ENCODE measurements around the gene SLC12A3.
"Not testable (repeated sequence)": the region's sequence is repeated elsewhere in the genome, so short reads cannot be mapped to it uniquely, and the experiment has no call there.

Gene SLC12A3

DNA sequence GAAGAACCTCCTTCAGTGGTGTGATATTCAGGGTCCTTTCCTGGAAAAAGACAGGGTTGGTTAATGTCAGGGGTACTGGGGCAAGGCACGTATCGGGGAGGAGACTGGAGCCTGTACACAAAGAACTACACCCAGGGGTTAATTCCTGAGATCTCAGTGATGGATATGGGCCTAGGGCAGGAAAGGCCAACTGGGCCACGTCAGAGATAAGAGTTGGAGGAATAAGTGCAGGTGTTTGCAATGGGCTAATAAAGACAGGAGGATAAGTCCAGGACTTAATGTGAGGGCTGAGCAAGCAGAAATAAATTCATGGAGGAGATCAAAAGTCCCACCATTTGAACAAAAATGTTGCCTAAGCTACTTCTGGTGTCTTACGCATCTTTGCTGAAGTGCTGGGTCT is 56.6 kb downstream of the SLC12A3 start:
- no peak for DNase-seq (ENCODE audit: low spot score)

DNA sequence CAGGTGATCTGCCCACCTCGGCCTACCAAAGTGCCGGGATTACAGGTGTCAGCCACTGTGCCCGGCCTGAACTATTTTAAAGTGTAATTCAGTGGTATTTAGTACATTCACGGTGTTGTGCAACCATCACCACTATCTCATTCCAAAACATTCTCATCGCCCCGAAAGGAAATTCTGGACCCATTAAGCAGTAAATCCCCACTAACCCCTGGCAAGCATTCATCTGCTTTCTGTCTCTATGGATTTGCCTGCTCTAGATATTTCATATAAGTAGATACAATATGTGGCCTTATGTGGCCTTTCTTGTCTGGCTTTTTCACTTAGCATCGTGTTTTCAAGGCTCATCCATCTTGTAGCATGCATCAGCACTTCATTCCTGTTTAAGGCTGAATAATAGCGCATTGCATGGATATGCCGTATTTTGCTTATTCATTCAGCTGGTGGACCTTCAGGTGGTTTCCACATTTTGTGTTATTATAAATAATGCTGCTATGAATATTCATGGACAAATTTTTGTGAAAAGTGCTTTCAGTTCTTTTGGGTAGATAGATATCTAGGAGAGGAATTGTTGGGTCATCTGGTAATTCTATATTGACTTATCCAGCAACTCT is 58.6 kb downstream of the SLC12A3 start:
- no peak for DNase-seq (ENCODE audit: low spot score)

DNA sequence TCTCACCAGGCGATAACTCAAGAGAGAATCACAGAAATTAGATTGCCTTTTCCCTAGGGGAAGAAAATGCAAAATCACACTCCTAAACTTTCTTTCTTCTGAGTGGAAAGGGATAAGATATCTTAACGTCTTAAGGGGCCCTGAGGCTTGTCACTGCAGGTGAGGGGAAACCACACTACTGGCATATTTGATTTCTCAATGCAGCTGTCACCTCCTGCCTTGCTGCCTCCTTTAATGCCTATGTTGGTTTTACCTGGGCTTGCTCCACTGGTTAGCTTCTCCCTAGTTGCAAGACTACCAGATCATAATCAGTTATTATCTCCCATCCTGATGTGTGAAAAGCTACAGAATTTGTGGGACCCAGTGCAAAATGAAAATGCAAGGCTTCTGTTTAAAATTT is 62.5 kb downstream of the SLC12A3 start:
- DNase-seq (ENCODE audit: low spot score) = no peak

DNA sequence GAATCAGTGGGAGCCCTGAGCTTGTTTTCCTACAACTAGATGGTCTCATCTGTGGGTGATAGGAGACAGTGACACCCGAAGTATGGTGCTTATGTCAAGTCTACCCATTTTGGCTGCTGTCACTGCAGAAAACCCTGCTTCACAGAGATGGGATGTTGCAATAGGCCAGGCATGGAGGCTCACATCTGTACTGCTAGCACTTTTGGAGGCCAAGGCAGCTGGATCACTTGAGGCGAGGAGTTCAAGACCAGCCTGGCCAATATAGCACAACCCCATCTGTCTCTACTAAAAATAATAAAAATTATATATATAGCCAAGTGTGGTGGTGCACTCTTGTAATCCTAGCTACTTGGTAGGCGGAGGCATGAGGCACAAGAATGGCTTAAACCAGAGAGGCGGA is 64.6 kb downstream of the SLC12A3 start:
- DNase-seq (ENCODE audit: low spot score) = no peak

DNA sequence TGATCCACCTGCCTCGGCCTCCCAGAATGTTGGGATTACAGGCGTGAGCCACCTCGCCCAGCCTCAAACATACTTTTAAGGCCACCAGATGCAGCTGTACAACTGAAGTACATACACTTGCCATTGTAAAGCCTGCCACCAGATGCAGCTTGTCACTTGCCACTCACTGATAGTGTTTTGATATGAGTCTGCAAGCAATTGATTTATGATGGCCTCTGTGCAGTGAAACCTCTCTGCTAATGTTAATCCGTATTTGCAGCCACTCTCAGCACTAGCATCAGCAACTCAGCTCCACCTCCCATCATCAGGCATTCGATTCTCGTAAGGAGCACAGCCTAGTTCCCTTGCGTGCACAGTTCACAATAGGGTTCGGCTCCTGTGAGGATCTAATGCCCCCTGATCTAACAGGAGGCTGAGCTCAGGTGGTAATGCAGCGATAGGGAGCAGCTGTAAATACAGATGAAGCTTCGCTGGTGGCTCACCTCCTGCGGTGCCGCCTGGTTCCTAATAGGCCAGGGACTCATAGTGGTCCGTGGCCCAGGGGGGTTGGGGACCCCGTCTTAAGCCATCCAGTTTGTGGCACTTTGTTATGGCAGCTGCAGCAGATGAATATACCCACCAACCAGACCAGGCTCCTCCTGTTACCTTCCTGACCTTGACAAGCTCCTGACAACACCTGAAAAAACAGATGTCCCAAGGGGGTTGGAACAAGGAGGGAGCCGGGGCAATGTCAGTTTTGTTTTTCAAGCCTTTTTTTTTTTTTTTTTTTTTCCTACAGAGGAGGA is 65.7 kb downstream of the SLC12A3 start:
- DNase-seq (ENCODE audit: low spot score) = no peak

DNA sequence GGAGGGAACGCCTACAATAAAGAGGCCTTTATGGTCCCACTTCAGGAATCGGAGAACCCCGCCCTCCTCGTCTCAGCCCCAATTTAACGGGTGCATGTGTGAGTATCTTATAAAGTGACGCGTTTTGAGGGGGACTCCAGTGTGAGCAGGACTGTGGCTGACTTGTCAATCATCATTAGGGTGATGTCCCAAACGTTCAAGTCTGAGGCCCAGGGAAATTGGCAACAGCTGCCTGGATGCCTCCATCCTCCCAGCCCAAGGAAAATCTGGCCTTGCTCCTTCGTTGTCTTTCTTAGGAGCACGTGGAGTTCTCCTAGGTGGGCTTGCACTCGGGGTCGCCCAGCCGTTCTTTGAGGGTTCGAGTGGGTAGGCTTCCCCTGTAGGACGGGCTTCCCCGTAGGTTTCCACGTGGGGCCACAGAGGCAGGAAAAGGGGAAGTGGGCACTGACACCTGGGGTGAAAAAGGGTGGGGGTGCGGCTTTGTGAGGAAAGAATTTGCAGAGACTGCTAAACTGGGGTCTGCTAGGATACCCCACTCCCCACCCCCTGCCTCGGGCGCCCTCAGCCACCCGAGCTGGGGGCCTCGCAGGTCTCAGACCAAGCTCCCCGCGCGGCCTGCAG is 66.4 kb downstream of the SLC12A3 start:
- DNase-seq (ENCODE audit: low spot score) = no peak

DNA sequence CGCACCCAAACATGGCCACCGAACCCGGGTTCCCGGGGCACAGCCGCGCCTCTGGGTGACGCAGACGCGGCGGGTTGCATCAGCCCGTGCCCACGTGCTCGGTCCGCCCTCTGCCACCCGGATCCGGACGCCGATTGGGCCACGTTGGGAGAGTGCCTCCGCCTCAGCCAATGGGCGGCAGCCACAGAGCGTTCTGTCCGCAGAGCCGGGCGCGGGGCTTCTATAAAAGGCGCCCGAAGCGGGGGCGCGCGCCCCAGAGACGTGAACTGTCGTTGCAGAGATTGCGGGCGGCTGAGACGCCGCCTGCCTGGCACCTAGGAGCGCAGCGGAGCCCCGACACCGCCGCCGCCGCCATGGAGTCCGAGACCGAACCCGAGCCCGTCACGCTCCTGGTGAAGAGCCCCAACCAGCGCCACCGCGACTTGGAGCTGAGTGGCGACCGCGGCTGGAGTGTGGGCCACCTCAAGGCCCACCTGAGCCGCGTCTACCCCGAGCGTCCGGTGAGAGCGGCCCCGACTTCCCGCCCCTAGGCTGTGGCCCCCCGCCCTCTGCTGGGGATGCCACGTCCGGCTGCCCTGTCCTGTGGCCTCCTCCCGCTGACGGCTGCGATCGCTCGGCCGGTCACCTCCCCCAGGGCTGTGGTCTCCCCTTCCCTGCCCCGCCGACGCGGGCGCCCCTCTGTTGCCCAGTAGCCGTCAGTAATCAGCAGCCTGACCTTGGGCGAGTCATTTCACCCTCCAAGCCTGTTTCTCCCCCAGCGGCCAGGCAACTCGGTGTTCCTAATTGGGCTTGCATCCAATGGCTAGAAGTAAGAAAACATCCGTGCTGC is 67.1 kb downstream of the SLC12A3 start, which contains the start of gene HERPUD1:
Gene HERPUD1, plus strand, starts transcription at position 251 of the 829 bp plus-strand sequence. Its CDS starts 103 bp downstream, at position 354.
- peak; percentile 99 for DNase-seq (ENCODE audit: low spot score)

DNA sequence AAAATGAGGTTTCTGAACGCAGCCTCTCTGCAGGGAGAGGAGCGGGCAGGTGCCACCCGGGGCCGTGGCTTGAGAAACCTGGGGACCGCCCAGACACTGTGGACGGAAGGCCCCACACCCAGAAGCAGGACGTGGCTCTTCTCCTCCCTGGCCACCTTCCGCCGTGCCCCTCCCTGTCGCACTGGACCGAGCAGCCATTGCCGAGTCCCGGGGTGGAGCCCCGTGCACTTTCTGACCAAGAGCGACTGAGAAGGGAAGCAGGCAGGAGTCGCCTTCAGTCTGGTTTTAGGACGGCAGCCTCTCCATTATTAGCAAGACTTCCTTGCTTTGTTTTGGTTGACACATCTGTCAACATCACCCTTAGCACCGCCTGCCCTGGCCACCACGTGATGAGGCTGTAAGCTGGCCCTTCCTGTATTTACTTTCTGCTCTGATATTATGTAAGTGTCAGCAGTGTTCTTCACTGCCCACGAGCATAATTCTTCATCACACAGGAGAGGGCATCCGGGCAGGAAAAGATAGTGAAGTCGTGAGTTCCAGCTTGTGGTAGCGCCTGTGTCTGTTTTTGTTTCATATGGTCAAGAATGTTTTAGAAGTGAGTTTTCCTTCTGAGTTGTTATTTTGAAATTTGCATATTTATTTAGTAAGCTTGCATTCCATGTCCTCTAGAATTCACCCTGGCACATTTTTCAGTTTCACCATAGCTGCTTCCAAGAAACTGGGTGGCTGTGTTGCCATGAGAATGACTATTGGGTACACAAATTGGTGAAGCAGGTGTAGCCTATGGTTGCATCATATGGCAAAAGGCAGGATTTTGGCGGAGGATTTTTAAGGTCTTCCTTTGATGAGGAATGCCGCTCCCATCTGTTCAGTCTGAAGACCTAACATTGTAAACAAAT is 68.0 kb downstream of the SLC12A3 start:
- DNase-seq (ENCODE audit: low spot score) = peak; percentile 47

DNA sequence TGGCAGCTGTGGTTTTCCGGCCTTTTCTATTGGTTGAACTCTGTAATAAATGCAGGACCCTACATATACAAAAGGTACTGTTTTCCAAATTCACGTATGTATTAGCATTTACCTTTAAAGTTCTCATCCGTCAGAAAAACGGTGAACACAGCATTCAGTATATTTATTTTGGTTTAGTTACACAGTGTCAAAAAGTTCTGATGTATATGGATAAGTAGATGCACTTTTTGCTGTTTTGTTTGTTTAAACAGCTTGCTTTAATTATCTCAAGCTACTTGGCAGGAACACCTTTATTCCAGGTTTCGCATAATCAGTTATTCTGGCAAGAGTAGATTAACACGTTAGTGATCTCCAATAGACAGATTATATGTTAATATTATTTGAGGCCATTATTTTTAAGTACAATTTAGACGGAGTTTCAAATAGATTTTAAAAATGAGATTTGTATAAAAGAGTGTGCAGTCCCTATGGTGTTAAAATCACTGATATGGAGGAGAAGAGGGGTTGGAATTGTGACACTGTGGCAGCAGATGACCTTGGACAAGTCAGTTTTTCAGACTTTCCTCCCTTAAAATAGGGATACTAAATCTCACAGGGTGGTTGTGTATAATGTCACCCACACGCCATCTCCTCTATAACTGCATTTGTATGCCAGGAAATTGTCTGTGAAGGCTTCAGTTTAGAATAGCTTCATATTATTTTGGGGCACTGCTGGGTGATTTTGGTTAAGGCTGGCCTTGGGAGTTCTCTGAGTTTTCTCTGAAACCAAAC is 69.0 kb downstream of the SLC12A3 start:
- no peak for DNase-seq (ENCODE audit: low spot score)

DNA sequence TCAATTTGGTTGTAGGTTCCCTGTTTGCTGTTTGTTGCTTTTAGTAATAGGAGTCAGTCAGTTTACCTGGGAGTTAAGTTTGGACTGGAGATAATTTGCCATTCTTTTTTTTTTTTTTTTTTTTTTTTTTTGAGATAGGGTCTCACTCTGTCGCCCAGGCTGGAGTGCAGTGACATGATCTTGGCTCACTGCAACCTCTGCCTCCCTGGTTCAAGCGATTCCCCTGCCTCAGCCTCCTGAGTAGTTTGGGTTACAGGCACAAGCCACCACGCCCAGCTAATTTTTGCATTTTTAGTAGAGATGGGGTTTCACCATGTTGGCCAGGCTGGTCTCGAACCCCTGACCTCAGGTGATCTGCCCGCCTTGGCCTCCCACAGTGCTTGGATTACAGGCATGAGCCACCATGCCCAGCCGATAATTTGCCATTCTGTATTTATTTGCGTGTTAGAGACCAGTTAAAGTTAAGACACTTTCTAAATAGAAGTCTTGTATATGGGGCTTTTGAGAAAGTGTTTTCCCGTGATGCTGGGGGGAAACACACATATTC is 69.7 kb downstream of the SLC12A3 start:
- not testable (repeated sequence) for DNase-seq (ENCODE audit: low spot score)

DNA sequence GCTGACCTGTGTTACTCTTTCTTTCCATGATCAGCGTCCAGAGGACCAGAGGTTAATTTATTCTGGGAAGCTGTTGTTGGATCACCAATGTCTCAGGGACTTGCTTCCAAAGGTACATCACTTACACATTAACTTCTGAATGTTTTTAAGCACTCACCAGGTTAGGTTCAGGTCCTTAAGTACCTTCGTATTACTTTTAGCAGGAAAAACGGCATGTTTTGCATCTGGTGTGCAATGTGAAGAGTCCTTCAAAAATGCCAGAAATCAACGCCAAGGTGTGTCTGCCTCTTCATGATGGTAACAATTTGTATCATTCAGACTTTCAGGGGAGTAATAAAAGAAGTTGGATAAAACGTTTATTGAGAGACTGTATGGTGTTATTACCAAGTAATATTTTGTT is 70.2 kb downstream of the SLC12A3 start:
- DNase-seq (ENCODE audit: low spot score) = no peak

DNA sequence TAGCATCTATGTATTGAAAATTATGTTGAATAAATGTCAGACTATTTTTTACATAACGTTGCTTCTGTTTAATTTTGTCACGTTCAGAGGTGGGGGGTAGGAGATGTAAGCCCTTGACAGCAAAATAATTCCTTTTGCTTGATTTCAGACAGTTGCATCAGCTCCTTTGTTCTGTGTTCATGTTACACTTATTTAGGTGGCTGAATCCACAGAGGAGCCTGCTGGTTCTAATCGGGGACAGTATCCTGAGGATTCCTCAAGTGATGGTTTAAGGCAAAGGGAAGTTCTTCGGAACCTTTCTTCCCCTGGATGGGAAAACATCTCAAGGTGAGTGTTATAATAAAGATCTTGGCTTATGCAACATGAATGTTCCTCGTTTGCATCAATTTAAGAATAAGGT is 71.5 kb downstream of the SLC12A3 start:
- DNase-seq (ENCODE audit: low spot score) = no peak

DNA sequence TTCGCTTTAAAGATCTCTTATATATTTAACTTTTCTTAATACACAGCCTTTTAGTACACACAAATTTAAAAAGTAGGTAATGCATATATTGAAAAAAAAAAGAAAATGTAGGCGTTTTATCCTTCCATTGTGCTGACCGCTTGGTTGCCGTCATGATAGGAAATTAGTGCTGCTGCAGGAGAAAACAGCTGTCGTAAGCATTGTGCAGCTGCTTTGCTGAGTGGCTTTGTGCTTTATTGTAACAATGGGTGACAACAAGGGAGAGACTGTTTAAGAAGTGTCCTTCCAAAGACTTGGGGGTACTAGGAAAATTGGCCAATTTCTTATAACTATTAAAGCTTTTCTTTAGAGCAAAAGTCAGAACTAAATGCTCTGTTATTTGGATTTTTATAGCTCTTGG is 71.9 kb downstream of the SLC12A3 start:
- no peak for DNase-seq (ENCODE audit: low spot score)

DNA sequence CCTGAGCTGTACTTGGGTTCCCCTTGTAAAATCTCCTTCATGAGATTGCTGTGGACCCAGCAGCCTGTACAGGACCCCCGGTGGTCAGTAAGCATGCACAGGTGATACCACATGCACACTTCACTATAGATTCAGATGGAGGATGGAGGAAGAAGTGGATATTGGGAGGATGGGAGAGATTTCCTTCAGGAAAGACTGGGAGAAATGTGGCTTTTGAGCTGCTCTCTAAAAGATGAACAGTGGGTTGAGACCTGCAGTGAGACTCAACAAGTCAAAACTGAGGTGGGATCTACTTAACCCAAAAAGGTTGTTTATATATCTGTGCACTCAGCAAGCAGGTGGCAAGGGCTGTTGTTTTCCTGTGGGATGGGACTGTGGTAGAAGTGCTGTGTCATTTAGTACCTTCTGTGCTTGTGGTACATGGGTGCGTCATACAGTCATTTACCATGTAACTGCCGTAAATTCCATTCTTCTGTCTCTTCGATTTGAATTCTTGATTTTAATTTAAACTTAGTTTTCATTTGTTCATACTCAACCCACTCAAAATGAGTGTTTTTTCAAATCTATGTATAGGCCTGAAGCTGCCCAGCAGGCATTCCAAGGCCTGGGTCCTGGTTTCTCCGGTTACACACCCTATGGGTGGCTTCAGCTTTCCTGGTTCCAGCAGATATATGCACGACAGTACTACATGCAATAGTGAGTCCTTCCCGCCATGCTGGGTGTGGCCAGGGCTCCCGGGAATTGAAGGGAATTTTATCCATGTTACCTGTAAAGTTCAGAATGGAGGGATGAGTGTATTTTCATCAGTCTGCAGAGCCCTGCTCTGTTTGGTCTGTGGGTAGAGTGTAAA is 73.9 kb downstream of the SLC12A3 start:
- DNase-seq (ENCODE audit: low spot score) = peak; percentile 62

DNA sequence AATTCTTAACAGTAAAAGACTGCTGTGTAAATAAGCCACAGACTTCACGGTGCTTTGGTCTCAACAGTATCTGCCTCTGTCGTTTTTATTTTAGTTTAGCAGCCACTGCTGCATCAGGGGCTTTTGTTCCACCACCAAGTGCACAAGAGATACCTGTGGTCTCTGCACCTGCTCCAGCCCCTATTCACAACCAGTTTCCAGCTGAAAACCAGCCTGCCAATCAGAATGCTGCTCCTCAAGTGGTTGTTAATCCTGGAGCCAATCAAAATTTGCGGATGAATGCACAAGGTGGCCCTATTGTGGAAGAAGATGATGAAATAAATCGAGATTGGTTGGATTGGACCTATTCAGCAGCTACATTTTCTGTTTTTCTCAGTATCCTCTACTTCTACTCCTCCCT is 74.8 kb downstream of the SLC12A3 start:
- no peak for DNase-seq (ENCODE audit: low spot score)

DNA sequence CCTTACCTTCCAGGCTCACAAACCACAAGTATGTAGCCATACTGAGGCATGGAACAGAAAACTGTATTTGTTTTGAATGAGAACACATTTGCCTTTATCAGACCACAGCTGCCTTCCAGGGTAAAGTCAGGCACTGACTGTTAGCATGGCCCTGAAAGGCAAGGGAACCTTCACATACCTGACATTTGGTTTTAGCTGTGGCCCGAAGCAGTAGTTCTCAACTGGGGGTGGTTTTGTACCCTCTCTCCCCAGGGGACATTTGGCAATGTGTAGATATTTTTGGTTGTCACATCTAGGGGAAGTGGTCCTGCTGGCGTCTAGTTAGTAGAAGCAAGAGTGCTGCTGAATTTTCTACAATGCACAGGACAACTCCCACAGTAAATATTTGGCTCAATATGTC is 76.1 kb downstream of the SLC12A3 start:
- no peak for DNase-seq (ENCODE audit: low spot score)

DNA sequence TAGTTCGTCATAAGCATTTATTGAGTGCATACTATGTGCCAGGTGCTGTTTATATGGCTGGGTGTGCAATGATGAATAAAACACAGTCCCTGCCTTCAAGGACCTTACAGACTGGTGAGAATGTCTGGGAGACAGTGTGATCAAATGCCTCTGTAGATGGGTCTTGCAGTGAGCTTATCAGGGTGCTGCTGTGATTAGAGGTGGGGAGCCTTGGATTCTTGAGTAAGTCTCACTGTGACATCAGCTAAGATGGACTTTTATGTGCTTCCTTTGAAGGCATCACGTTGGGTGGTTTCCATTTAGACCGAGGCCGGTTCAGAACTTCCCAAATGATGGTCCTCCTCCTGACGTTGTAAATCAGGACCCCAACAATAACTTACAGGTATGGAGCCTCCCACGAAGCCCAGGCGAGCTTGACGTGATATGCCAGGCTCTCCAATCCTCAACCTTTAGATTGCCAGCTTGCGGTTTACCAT is 76.9 kb downstream of the SLC12A3 start:
- no peak for DNase-seq (ENCODE audit: low spot score)

DNA sequence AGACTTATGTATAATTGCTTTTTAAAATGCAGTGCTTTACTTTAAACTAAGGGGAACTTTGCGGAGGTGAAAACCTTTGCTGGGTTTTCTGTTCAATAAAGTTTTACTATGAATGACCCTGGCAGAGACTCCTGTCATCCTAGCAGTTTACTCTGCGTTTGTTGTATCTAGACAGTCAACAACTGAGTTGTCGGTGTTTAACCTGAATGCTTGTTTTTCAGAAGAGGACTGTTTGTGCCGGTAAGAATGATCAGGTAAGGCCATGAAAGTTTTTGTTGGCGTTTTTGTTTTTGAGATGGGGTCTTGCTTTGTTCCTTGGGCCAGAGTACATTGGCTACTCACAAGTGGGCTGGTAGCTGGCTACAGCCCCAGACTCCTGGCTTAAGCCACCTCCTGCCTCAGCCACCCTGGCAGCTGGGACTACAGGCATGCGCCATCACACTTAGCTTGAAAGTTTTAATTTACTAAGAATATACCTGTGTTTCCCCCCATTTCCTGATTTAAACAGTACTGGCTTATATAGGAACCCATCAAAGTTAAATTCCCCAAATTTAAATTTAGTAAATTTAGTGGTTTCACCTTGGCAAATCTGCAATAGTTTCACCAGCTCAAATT is 78.9 kb downstream of the SLC12A3 start:
- DNase-seq (ENCODE audit: low spot score) = no peak

Measured in CD4-positive, alpha-beta T cell treated with Interleukin-2 at 100 ng/mL for 4 hours (primary cell).